OCI-LY3 (cell line): ENCODE results near the gene GRB14.

Source experiments
- H2AFZ ChIP-seq: fragments of 200-600, 300-600 bp; shearing (Covaris generic); 2 replicates; pipeline ENCODE4 v1.6.0; 2014; ENCODE audit warnings: antibody characterized with exemption, low read depth, low read length
- H3K27ac ChIP-seq: fragments of 200-600, 300-600 bp; sonication (generic); 2 replicates; pipeline ENCODE4 v1.5.1; 2014; ENCODE audit warnings: mild to moderate bottlenecking, low read length, moderate library complexity, mixed read lengths
- H3K27me3 ChIP-seq: fragments of 200-600, 300-600 bp; sonication (generic); 2 replicates; pipeline ENCODE4 v1.6.1; 2014; ENCODE audit warnings: low read depth, low read length, mixed read lengths
- H3K36me3 ChIP-seq: fragments of 200-600, 300-600 bp; sonication (generic); replicated peaks from 2 replicates; pipeline ENCODE3; 2014; ENCODE audit warnings: low read depth, low read length, mixed read lengths
- H3K4me1 ChIP-seq: fragments of 300-600, 200-600 bp; sonication (generic); 2 replicates; pipeline ENCODE4 v1.6.1; 2014; ENCODE audit warnings: low read length, mixed read lengths
- H3K4me2 ChIP-seq: fragments of 200-600, 300-600 bp; sonication (generic); 2 replicates; pipeline ENCODE4 v1.6.1; 2014; ENCODE audit warnings: low read length, mixed read lengths
- H3K4me3 ChIP-seq: fragments of 300-600, 200-600 bp; sonication (generic); 2 replicates; pipeline ENCODE4 v1.5.1; 2014; ENCODE audit warnings: antibody characterized with exemption, mild to moderate bottlenecking, low read length, moderate library complexity
- H3K79me2 ChIP-seq: fragments of 300-600, 200-600 bp; shearing (Covaris generic); 2 replicates; pipeline ENCODE4 v1.6.1; 2014; ENCODE audit warnings: mild to moderate bottlenecking, low read length, mixed read lengths
- H3K9ac ChIP-seq: fragments of 300-600, 200-600 bp; shearing (Covaris generic); 2 replicates; pipeline ENCODE4 v1.6.0; 2014; ENCODE audit warnings: mild to moderate bottlenecking, low read length, moderate library complexity
- H3K9me3 ChIP-seq: fragments of 200-600, 300-600 bp; shearing (Covaris generic); 2 replicates; pipeline ENCODE4 v1.6.1; 2014; ENCODE audit warnings: low read length, mixed read lengths; ENCODE audit not compliant: insufficient read depth
- H4K20me1 ChIP-seq: fragments of 200-600, 300-600 bp; sonication (generic); 2 replicates; pipeline ENCODE4 v1.6.1; 2016; ENCODE audit warnings: low read length, mixed read lengths; ENCODE audit not compliant: insufficient read depth
- EZH2phosphoT487 ChIP-seq: fragments of 200-600 bp; shearing (Covaris generic); IDR thresholded peaks from 2 replicates; pipeline ENCODE4 v1.6.1; 2018; ENCODE audit warnings: antibody characterized with exemption, mixed run types, low read depth
- TF ChIP-seq, protein P1 (sequence below): fragments of 200-600, 300-600 bp; sonication (generic); IDR thresholded peaks from 2 replicates; pipeline ENCODE4 v1.5.1; 2014; ENCODE audit warnings: antibody characterized with exemption, low read length, low read depth

GRB14 gene

DNA sequence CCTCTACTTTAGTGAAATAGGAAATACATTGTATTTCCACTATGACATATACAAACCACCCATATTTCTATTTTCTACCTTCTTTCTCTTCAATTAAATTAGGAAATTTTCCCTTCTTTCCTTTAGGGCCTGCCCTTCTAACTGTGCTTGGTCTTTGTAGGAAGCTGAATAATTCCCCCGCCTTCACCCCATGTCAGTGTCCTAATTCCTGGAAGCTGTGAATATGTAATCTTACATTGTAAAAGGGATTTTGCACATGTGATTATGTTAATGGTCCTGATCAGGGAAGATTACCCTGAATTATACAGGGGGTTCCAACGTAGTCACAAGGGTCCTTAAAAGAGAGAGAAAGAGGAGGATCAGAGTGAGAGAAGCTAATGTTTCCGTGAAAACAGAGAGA lies 40.2 kb downstream of the GRB14 start:
- no peak overlapping the region for H2AFZ ChIP-seq
- H3K27ac ChIP-seq = no peak overlapping the region
- no peak overlapping the region for H3K4me3 ChIP-seq
- H3K9me3 ChIP-seq = no peaks in the 10 kb centered on the region
- H3K4me2 ChIP-seq = no peak overlapping the region
- TF ChIP-seq EZH2phosphoT487 = no peak
- TF ChIP-seq, protein P1, sequence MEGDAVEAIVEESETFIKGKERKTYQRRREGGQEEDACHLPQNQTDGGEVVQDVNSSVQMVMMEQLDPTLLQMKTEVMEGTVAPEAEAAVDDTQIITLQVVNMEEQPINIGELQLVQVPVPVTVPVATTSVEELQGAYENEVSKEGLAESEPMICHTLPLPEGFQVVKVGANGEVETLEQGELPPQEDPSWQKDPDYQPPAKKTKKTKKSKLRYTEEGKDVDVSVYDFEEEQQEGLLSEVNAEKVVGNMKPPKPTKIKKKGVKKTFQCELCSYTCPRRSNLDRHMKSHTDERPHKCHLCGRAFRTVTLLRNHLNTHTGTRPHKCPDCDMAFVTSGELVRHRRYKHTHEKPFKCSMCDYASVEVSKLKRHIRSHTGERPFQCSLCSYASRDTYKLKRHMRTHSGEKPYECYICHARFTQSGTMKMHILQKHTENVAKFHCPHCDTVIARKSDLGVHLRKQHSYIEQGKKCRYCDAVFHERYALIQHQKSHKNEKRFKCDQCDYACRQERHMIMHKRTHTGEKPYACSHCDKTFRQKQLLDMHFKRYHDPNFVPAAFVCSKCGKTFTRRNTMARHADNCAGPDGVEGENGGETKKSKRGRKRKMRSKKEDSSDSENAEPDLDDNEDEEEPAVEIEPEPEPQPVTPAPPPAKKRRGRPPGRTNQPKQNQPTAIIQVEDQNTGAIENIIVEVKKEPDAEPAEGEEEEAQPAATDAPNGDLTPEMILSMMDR = no peak
- no peaks in the 10 kb centered on the region for H3K27me3 ChIP-seq
- no peaks in the 10 kb centered on the region for H3K36me3 ChIP-seq
- no peaks in the 10 kb centered on the region for H3K79me2 ChIP-seq
- H3K4me1 ChIP-seq = no peaks in the 10 kb centered on the region
- no peaks in the 10 kb centered on the region for H4K20me1 ChIP-seq
- no peak overlapping the region for H3K9ac ChIP-seq

DNA sequence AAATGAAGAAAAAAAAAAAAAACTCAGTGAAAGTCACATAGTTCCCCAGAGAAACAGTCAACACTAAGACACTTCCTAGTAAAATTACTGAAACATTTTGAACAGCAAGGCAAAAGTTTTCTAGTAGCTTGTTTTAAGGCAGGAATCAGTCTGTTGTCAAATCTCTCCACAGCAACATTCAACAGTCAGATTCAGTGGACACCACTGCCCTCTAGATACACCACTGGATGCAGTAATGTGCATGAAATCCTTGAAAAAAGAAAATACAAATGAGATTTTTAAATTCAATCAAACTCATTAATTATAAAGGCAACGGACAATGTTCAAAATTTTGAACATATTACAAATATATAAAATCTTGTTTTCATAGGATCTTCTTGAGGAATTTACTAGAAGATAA lies 46.4 kb downstream of the GRB14 start:
- TF ChIP-seq, protein P1 = no peak
- TF ChIP-seq EZH2phosphoT487 = no peak
- Histone ChIP-seq H4K20me1 (no peaks in the 10 kb centered on the region), H3K36me3 (no peaks in the 10 kb centered on the region), H3K79me2 (no peaks in the 10 kb centered on the region), H3K27ac (no peak overlapping the region), H3K4me3 (no peak overlapping the region), H3K4me1 (no peaks in the 10 kb centered on the region), H3K9ac (no peak overlapping the region), H3K4me2 (no peak overlapping the region), H2AFZ (no peak overlapping the region), H3K9me3 (no peaks in the 10 kb centered on the region), H3K27me3 (no peaks in the 10 kb centered on the region)

DNA sequence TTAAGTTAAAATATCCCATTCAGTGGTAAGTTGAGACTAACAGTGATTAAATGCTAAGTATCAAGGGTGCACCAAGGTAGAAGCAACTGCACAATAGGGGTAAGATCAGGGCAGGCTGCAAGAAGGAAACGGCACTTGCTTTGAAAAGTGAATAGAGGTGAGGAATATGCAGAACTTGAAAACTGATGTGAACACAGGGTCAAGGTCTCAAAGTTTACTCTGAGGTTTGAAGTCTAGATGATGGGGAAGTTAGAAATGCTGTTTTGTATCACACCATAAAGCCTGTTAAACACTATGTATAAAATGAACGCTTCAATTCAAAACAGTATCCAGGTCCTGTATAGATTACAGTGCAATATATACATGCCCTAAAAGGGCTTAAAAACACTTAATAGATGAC lies 50.8 kb downstream of the GRB14 start:
- Histone ChIP-seq H4K20me1 (no peaks in the 10 kb centered on the region), H3K27ac (no peak overlapping the region), H2AFZ (no peak overlapping the region), H3K4me3 (no peak overlapping the region), H3K27me3 (no peaks in the 10 kb centered on the region), H3K4me1 (no peaks in the 10 kb centered on the region), H3K79me2 (no peaks in the 10 kb centered on the region), H3K9me3 (no peaks in the 10 kb centered on the region), H3K9ac (no peak overlapping the region), H3K4me2 (no peak overlapping the region), H3K36me3 (no peaks in the 10 kb centered on the region)
- TF ChIP-seq EZH2phosphoT487 = no peak
- TF ChIP-seq, protein P1 = no peak

DNA sequence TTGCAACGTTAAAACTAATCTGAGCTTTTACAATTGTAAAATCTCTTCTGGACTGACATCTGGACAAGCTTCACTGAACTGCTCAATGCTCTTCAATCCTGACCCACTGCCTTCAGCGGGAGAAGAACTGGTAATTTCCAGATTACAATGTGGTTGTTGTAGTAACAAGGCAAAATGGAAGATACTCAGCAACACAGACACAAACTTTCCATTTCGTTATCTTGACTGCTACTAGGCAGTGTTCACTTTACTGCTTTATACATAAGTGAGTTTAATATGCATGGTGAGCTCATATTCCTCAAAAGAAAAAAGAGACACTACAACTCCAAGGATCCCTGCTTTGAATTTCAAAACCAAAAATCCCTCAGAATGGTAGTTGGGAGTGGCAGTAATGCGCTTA lies 51.9 kb downstream of the GRB14 start:
- Histone ChIP-seq H3K27ac (no peak overlapping the region), H3K36me3 (no peaks in the 10 kb centered on the region), H2AFZ (no peak overlapping the region), H4K20me1 (no peaks in the 10 kb centered on the region), H3K9me3 (no peaks in the 10 kb centered on the region), H3K4me1 (no peaks in the 10 kb centered on the region), H3K79me2 (no peaks in the 10 kb centered on the region), H3K9ac (no peak overlapping the region), H3K4me2 (no peak overlapping the region), H3K4me3 (no peak overlapping the region), H3K27me3 (no peaks in the 10 kb centered on the region)
- no peak for TF ChIP-seq EZH2phosphoT487
- TF ChIP-seq, protein P1 = no peak
